HepG2 (cell line): ENCODE results near the gene CARD9. TPM values are rescaled to one million over a fixed set of nuclear protein-coding genes. Genes with fewer than 3 reads are reported as not detected.

Experiments used
- ATAC-seq: fragments of 200-7000 bp; cut with Tn5 transposase; 3 replicates; pipeline ENCODE4 v1.9.1; 2020; ENCODE audit warnings: mild to moderate bottlenecking, moderate library complexity
- BruUV-seq: library from RNA; stranded (reverse); fragments of 400-500 nt; replicated peaks from 2 replicates; lab custom pipeline; 2021; lab: Mats Ljungman, UMichigan
- CTCF ChIA-PET: fragments of 300-600 bp; formaldehyde crosslinking; extraction: SDS; loops from one replicate; lab custom pipeline; 2021; ENCODE audit warnings: low total read pairs, inconsistent platforms, low intra/inter-chr PET ratio; lab: Yijun Ruan, JAX
- POLR2A ChIA-PET: fragments of 350-600 bp; sonication (Branson Sonifier 250); formaldehyde crosslinking; loops from one replicate; lab custom pipeline; 2020; ENCODE audit warnings: antibody characterized with exemption, inconsistent platforms; lab: Yijun Ruan, JAX
- DNase-seq: peaks from one replicate; pipeline ENCODE4 v3.0.0-alpha.2; 2015; ENCODE audit warnings: low spot score
- FAIRE-seq: peaks from 3 replicates; lab custom pipeline; 2011; peaks lifted over from hg19 to GRCh38; lab: Jason Lieb, UNC
- H2AFZ ChIP-seq: one replicate; pipeline ENCODE4 v1.6.1; 2011; ENCODE audit warnings: low read length, inconsistent platforms
- H3K27ac ChIP-seq: fragments of 300-600 bp; 3 replicates; pipeline ENCODE4 v1.8.0; 2011; ENCODE audit warnings: mixed run types, mild to moderate bottlenecking, mixed read lengths, low read length, inconsistent platforms; ENCODE audit not compliant: insufficient read depth; ENCODE audit errors: extremely low read length
- H3K27me3 ChIP-seq, 2 experiments: fragments of 200-600 bp in 1 of 2; 2 replicates in 1 of 2; 3 replicates in 1 of 2; pipeline versions ENCODE4 v1.6.0 to v1.8.0; 2011; ENCODE audit warnings: low read length in 2 of 2, mild to moderate bottlenecking in 2 of 2, moderate library complexity in 2 of 2, inconsistent platforms in 1 of 2; ENCODE audit not compliant: insufficient read depth in 2 of 2, control insufficient read depth in 1 of 2
- H3K36me3 ChIP-seq, 2 experiments: fragments of 200-600 bp in 1 of 2; replicated peaks in 1 of 2; 2 replicates in 1 of 2; 3 replicates in 1 of 2; pipeline versions ENCODE4 v1.5.1 to v1.8.0; 2011; ENCODE audit warnings: low read length in 2 of 2, inconsistent platforms in 1 of 2; ENCODE audit not compliant: insufficient read depth in 2 of 2, control insufficient read depth in 1 of 2
- H3K4me1 ChIP-seq: 2 replicates; pipeline ENCODE4 v1.5.1; 2012; ENCODE audit warnings: low read length, inconsistent platforms; ENCODE audit not compliant: insufficient read depth
- H3K4me2 ChIP-seq: 2 replicates; pipeline ENCODE4 v1.6.0; 2011; ENCODE audit warnings: low read depth, low read length, inconsistent platforms
- H3K4me3 ChIP-seq, 3 experiments: fragments of 200-600 bp in 1 of 3; sonication (generic), shearing (Covaris generic) in 1 of 3; replicated peaks in 1 of 3; 2 replicates each; pipeline ENCODE4 v1.5.1; 2011 to 2016; ENCODE audit warnings: low read length in 3 of 3, inconsistent platforms in 2 of 3, low read depth in 2 of 3, mild to moderate bottlenecking in 2 of 3, control low read depth in 1 of 3, mixed read lengths in 1 of 3; ENCODE audit not compliant: insufficient read depth in 1 of 3
- H3K79me2 ChIP-seq: one replicate; pipeline ENCODE4 v1.6.1; 2011; ENCODE audit warnings: low read length, inconsistent platforms; ENCODE audit not compliant: insufficient read depth
- H3K9ac ChIP-seq: 2 replicates; pipeline ENCODE4 v1.6.0; 2011; ENCODE audit warnings: mild to moderate bottlenecking, low read depth, low read length, inconsistent platforms; ENCODE audit not compliant: insufficient read depth
- H3K9me3 ChIP-seq: 2 replicates; pipeline ENCODE4 v1.5.1; 2012; ENCODE audit warnings: mild to moderate bottlenecking, low read length
- H4K20me1 ChIP-seq: 2 replicates; pipeline ENCODE4 v1.6.0; 2011; ENCODE audit warnings: inconsistent platforms, mild to moderate bottlenecking, low read length, moderate library complexity; ENCODE audit not compliant: insufficient read depth
- KDM5A ChIP-seq: fragments of 200-600 bp; sonication (generic); IDR thresholded peaks from 2 replicates; pipeline ENCODE4 v1.7.0; 2018; ENCODE audit warnings: antibody characterized with exemption, mild to moderate bottlenecking, low read length, borderline replicate concordance
- RXRB ChIP-seq: IDR thresholded peaks from 2 replicates; pipeline ENCODE4 v1.6.1; 2016; ENCODE audit warnings: borderline replicate concordance, missing genetic modification reagents, missing compliant biosample characterization
- SMARCE1 ChIP-seq: fragments of 450-650 bp; IDR thresholded peaks from 2 replicates; pipeline ENCODE4 v1.6.1; 2017; ENCODE audit warnings: borderline replicate concordance
- ZKSCAN8 ChIP-seq: IDR thresholded peaks from 2 replicates; pipeline ENCODE4 v1.6.1; 2016; ENCODE audit warnings: borderline replicate concordance, missing genetic modification reagents, missing compliant biosample characterization
- ZNF354B ChIP-seq: sonication (generic); formaldehyde crosslinking; IDR thresholded peaks from 2 replicates; pipeline ENCODE4 v1.8.0; 2022; ENCODE audit warnings: mild to moderate bottlenecking, missing genetic modification reagents
- ZNF382 ChIP-seq: sonication (generic); formaldehyde crosslinking; IDR thresholded peaks from 2 replicates; pipeline ENCODE4 v1.5.0; 2020; ENCODE audit warnings: missing genetic modification reagents, mild to moderate bottlenecking, borderline replicate concordance
- ZNF44 ChIP-seq: sonication (generic); formaldehyde crosslinking; IDR thresholded peaks from 2 replicates; pipeline ENCODE4 v1.5.1; 2020; ENCODE audit warnings: mild to moderate bottlenecking, missing genetic modification reagents
- ZNF678 ChIP-seq: sonication (generic); formaldehyde crosslinking; IDR thresholded peaks from 2 replicates; pipeline ENCODE4 v1.4.0; 2020; ENCODE audit warnings: mild to moderate bottlenecking, missing genetic modification reagents
- WGBS: methylation state at CpG from one replicate; pipeline ENCODE4 v1.1.6; 2017; ENCODE audit warnings: low lambda C conversion rate; 5-methylcytosine and 5-hydroxymethylcytosine counted together
- in situ Hi-C: cut with HindIII; loops from 2 replicates; pipeline ENCODE4 v1.10.0; 2017; ENCODE audit warnings: low pct_unique_long_range_greater_than_20kb; ENCODE audit not compliant: extremely low pct_ligation_motif_present
- intact Hi-C: fragments of 100-400 bp; cut with micrococcal nuclease; formaldehyde crosslinking; loops from one replicate; pipeline ENCODE4 v1.10.0; 2022; ENCODE audit not compliant: unreplicated experiment
- polyA plus RNA-seq, 8 experiments: library from polyadenylated mRNA; depleted of rRNA in 3 of 8; stranded (reverse) in 7 of 8; unstranded in 1 of 8; fragments of >200 nt; fragmentation: Illumina TruSeq in 4 of 8; extraction: Trizol in 4 of 8; gene quantifications; 2 replicates each; pipeline versions ENCODE4 v1.2.1 to v1.2.3, GENCODE V29; 2011 to 2016; ENCODE audit warnings: low read depth in 4 of 8, missing spikeins in 1 of 8, mixed read lengths in 1 of 8; ENCODE audit not compliant: insufficient read depth in 1 of 8
- total RNA-seq, 5 experiments: library from RNA; depleted of rRNA; stranded (reverse); fragments of >200 nt; fragmentation: Illumina TruSeq; extraction: Trizol; gene quantifications; 2 replicates each; pipeline ENCODE4 v1.2.3, GENCODE V29; 2016; ENCODE audit warnings: low read depth in 1 of 5
- TF ChIP-seq, protein P1 (sequence below): sonication (generic); formaldehyde crosslinking; IDR thresholded peaks from 2 replicates; pipeline ENCODE4 v1.5.0; 2020; ENCODE audit warnings: mild to moderate bottlenecking, missing genetic modification reagents
- TF ChIP-seq, protein P2 (sequence below): sonication (generic); formaldehyde crosslinking; IDR thresholded peaks from 2 replicates; pipeline ENCODE4 v1.8.0; 2022; ENCODE audit warnings: mild to moderate bottlenecking, missing genetic modification reagents, borderline replicate concordance

Gene CARD9
- total and polyA plus RNA-seq, 2 of the 13 experiments (the other 11 are each of a cell fraction or from before 2014, with no cell fraction given): 3.3 to 7.4 TPM

DNA sequence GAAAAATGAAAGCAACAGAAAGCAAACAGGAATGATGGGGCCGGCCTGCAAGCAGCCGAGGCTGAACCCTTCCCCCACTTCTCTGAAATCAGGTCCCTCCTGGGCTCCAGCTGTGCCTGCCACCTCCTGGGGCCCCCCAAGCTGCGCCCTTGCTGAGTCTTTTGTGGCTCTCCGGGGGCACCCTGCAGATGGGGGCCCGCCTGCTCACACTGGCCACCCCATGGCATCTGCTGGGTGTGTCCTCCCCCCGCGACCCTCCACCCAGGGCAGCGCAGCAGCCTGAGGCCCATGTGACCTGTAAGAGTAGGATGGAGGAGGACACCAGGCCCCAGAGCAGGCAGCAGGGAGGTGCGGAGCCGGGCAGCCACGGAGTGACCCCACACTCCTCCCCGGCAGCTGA is 40.4 kb downstream of the CARD9 start:
- Histone ChIP-seq H3K4me2 (no peak overlapping the region), H3K27ac (no peak overlapping the region), H3K27me3 (peaks cover 17 to 52% of the 10 kb centered on the region in 2 experiments; a peak in 4 of 5 replicates), H3K36me3 (no peaks in the 10 kb centered on the region), H3K79me2 (no peaks in the 10 kb centered on the region), H3K9me3 (no peaks in the 10 kb centered on the region), H3K4me1 (peaks cover 31% of the 10 kb centered on the region), H3K4me3 (no peak overlapping the region), H2AFZ (no peak overlapping the region), H3K9ac (no peak overlapping the region), H4K20me1 (no peaks in the 10 kb centered on the region)
- DNase-seq (no peak), ATAC-seq (no peak), FAIRE-seq (no peak)
- CTCF ChIA-PET: no interaction called here
- WGBS: 30% methylated on average over 5 of the region's 12 CpGs
- no TSS peak for BruUV-seq
- in situ Hi-C loops: loop anchor here (25.0 kb wide), 1 partner anchor 304 kb away; no protein-coding TSS in a partner anchor
- intact Hi-C loops: no loop called here
- TF ChIP-seq ZKSCAN8: no peak
- no peak for TF ChIP-seq RXRB
- no peak for TF ChIP-seq ZNF678 (CRISPR knock-in tag)
- no peak for TF ChIP-seq ZNF44 (CRISPR knock-in tag)
- TF ChIP-seq, protein P1, sequence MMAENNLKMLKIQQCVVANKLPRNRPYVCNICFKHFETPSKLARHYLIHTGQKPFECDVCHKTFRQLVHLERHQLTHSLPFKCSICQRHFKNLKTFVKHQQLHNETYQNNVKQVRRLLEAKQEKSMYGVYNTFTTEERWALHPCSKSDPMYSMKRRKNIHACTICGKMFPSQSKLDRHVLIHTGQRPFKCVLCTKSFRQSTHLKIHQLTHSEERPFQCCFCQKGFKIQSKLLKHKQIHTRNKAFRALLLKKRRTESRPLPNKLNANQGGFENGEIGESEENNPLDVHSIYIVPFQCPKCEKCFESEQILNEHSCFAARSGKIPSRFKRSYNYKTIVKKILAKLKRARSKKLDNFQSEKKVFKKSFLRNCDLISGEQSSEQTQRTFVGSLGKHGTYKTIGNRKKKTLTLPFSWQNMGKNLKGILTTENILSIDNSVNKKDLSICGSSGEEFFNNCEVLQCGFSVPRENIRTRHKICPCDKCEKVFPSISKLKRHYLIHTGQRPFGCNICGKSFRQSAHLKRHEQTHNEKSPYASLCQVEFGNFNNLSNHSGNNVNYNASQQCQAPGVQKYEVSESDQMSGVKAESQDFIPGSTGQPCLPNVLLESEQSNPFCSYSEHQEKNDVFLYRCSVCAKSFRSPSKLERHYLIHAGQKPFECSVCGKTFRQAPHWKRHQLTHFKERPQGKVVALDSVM (CRISPR knock-in tag): no peak
- TF ChIP-seq ZNF354B (CRISPR knock-in tag): no peak
- TF ChIP-seq, protein P2, sequence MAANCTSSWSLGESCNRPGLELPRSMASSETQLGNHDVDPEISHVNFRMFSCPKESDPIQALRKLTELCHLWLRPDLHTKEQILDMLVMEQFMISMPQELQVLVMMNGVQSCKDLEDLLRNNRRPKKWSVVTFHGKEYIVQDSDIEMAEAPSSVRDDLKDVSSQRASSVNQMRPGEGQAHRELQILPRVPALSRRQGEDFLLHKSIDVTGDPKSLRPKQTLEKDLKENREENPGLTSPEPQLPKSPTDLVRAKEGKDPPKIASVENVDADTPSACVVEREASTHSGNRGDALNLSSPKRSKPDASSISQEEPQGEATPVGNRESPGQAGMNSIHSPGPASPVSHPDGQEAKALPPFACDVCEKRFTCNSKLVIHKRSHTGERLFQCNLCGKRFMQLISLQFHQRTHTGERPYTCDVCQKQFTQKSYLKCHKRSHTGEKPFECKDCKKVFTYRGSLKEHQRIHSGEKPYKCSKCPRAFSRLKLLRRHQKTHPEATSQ (CRISPR knock-in tag): no peak
- no peak for TF ChIP-seq ZNF382 (CRISPR knock-in tag)
- TF ChIP-seq SMARCE1: no peak
- TF ChIP-seq KDM5A: no peak
- POLR2A ChIA-PET: no interaction called here
